ENCODE data around the gene DRAM1. TPM values are rescaled to one million over a fixed set of nuclear protein-coding genes. Genes with fewer than 3 reads are reported as not detected.
"Not testable (repeated sequence)": the region's sequence is repeated elsewhere in the genome, so short reads cannot be mapped to it uniquely, and the experiment has no call there.

Gene DRAM1
- total RNA-seq, 3 donors from 2014 or later (not counting 1 experiment from before 2014, with no cell fraction given): 9.8 to 10.5 (median 10.0) TPM

DNA sequence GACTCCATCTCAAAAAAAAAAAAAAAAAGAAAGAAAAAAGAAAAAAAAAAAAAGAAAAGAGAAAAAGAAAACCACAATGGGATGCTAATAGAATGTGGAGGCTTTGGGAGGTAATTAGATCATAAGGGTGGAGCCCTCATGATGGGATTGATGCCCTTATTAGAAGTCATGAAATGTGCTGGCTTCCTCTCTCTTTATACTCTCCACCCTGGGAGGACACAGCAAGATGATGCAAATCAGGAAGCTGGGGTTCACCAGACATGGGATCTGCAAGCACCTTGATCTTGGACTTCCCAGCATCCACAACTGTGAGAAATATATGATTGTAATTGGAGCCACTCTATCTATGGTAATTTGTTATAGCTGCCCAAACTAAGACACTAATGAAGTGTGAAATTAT lies 13.4 kb upstream of the DRAM1 start:
- H3K4me3 Mint-ChIP-seq: no peak overlapping the region
- no peaks in the 10 kb centered on the region for H3K4me1 ChIP-seq (ENCODE audit: control insufficient read depth, insufficient read depth, low read length)
- no peak for ATAC-seq
- intact Hi-C loops (cut with micrococcal nuclease): no loop called here
- H3K27me3 ChIP-seq (ENCODE audit: control insufficient read depth, insufficient read depth, low read length): no peaks in the 10 kb centered on the region
- peaks cover 0 to 5% of the 10 kb centered on the region in 2 donors for H3K27me3 Mint-ChIP-seq (ENCODE audit: low read depth in 2 of 2)
- no peaks in the 10 kb centered on the region for H3K9me3 Mint-ChIP-seq
- no peaks in the 10 kb centered on the region for H3K4me1 Mint-ChIP-seq
- TF ChIP-seq, protein P1, sequence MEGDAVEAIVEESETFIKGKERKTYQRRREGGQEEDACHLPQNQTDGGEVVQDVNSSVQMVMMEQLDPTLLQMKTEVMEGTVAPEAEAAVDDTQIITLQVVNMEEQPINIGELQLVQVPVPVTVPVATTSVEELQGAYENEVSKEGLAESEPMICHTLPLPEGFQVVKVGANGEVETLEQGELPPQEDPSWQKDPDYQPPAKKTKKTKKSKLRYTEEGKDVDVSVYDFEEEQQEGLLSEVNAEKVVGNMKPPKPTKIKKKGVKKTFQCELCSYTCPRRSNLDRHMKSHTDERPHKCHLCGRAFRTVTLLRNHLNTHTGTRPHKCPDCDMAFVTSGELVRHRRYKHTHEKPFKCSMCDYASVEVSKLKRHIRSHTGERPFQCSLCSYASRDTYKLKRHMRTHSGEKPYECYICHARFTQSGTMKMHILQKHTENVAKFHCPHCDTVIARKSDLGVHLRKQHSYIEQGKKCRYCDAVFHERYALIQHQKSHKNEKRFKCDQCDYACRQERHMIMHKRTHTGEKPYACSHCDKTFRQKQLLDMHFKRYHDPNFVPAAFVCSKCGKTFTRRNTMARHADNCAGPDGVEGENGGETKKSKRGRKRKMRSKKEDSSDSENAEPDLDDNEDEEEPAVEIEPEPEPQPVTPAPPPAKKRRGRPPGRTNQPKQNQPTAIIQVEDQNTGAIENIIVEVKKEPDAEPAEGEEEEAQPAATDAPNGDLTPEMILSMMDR (IDR thresholded peaks at IDR 0.05): no peak
- H3K9me3 ChIP-seq (ENCODE audit: control insufficient read depth, insufficient read depth, low read length): no peaks in the 10 kb centered on the region
- H3K36me3 ChIP-seq (ENCODE audit: control insufficient read depth, insufficient read depth, low read length): no peaks in the 10 kb centered on the region
- no peak overlapping the region for H3K4me3 ChIP-seq (ENCODE audit: low read length)
- DNase-seq: no peak
- no peak overlapping the region for H3K27ac Mint-ChIP-seq
- H3K36me3 Mint-ChIP-seq: no peaks in the 10 kb centered on the region
- H3K27ac ChIP-seq (ENCODE audit: low read length): no peak overlapping the region

DNA sequence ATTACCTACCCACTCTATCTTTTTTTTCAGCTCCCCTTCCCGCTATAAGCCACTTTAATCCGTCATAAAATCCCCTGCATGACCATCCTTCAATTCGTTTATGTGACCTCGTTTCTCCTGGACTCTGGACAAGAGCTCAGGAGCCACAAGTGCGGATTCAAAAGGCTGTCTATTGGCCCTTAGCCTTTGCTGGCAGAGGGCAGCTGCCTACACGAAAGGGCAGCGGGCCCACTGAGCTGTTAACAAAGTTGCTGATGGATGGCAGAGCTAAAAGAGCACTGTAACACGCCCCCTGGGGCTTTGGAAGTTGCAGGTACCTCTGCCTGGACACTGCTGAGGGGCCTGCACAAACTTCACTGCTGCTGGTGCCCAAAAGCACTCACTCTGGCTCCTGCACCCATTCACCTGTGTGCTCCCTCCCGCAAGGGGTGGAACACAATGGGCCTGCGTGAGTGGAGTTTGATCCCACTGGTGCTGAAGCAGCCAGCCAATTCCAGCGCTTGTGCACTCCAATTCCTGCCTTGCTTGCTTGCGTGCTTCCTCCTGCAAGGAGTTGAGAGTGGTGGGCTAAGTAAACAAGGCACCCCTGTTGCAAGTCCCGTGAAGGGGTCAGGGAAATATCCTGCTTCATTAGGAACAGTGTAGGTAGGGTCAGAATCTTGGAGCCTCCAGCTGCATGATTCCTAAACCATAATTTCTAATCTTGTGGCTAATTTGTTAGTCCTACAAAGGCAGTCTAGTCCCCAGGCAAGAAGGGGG lies 10.6 kb upstream of the DRAM1 start:
- Mint-ChIP-seq H3K27me3 (ENCODE audit: low read depth in 2 of 2) (peaks cover 0 to 5% of the 10 kb centered on the region in 2 donors), H3K36me3 (no peaks in the 10 kb centered on the region), H3K27ac (no peak overlapping the region), H3K4me1 (no peaks in the 10 kb centered on the region), H3K4me3 (no peak overlapping the region), H3K9me3 (no peaks in the 10 kb centered on the region)
- H3K27ac ChIP-seq (ENCODE audit: low read length): no peak overlapping the region
- H3K9me3 ChIP-seq (ENCODE audit: control insufficient read depth, insufficient read depth, low read length): no peaks in the 10 kb centered on the region
- no peaks in the 10 kb centered on the region for H3K4me1 ChIP-seq (ENCODE audit: control insufficient read depth, insufficient read depth, low read length)
- no peak overlapping the region for H3K4me3 ChIP-seq (ENCODE audit: low read length)
- DNase-seq: no peak
- H3K36me3 ChIP-seq (ENCODE audit: control insufficient read depth, insufficient read depth, low read length): no peaks in the 10 kb centered on the region
- TF ChIP-seq, protein P1 (IDR thresholded peaks at IDR 0.05): no peak
- H3K27me3 ChIP-seq (ENCODE audit: control insufficient read depth, insufficient read depth, low read length): no peaks in the 10 kb centered on the region
- 91% methylated on average over 13 of the region's 13 CpGs for WGBS (ENCODE audit: insufficient coverage)
- no peak for ATAC-seq
- intact Hi-C loops (cut with micrococcal nuclease): no loop called here

DNA sequence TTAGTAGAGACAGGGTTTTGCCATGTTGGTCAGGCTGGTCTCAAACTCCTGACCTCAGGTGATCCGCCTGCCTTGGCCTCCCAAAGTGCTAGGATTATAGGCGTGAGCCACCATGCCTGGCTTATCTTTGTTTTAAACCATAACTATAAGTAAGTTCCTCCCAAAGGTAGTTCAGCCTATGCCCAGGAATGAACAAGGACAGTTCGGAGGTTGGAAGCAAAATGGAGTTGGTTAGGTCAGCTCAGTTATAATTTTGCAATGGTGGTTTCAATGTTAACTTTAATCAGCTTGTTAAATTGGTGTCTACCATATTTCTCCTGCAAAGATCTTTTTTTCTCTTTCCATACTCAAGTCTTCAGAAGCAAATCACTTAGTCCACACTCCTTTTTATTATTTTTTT lies 9.8 kb upstream of the DRAM1 start:
- H3K27ac Mint-ChIP-seq: not testable (repeated sequence)

DNA sequence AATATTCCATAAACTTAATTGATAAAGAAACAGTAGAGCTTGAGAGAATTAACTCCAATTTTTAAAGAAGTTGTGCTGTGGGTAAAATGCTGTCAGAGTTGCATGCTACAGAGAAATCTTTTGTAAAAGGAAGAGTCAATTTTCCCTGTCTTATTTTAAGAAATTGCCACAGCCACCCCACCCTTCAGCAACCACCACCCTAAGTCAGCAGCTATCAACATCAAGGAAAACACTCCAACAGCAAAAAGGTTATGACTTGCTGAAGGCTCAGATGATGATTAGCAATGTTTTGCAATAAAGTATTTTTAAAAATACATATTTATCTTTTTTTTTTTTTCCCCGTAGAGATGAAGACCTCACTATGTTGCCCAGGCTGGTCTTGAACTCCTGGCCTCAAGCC lies 6.5 kb upstream of the DRAM1 start:
- H3K4me3 ChIP-seq (ENCODE audit: low read length): no peak overlapping the region
- intact Hi-C loops (cut with micrococcal nuclease): no loop called here

More for the DNA sequence above, 9.8 kb upstream of the DRAM1 start:
- H3K27me3 ChIP-seq (ENCODE audit: control insufficient read depth, insufficient read depth, low read length); H3K36me3 ChIP-seq (ENCODE audit: control insufficient read depth, insufficient read depth, low read length); H3K27ac ChIP-seq (ENCODE audit: low read length); H3K36me3 Mint-ChIP-seq; H3K4me1 Mint-ChIP-seq; H3K9me3 Mint-ChIP-seq; H3K4me3 Mint-ChIP-seq; H3K4me1 ChIP-seq (ENCODE audit: control insufficient read depth, insufficient read depth, low read length); H3K27me3 Mint-ChIP-seq (ENCODE audit: low read depth in 2 of 2); ATAC-seq; DNase-seq; H3K4me3 ChIP-seq (ENCODE audit: low read length); intact Hi-C loops (cut with micrococcal nuclease); H3K9me3 ChIP-seq (ENCODE audit: control insufficient read depth, insufficient read depth, low read length): not testable (repeated sequence)
- 100% methylated on average over 1 of the region's 3 CpGs for WGBS (ENCODE audit: insufficient coverage)

More for the DNA sequence above, 6.5 kb upstream of the DRAM1 start:
- peaks cover 0 to 3% of the 10 kb centered on the region in 2 donors for H3K27me3 Mint-ChIP-seq (ENCODE audit: low read depth in 2 of 2)
- Histone ChIP-seq H3K27me3 (ENCODE audit: control insufficient read depth, insufficient read depth, low read length) (no peaks in the 10 kb centered on the region), H3K27ac (ENCODE audit: low read length) (no peak overlapping the region), H3K4me1 (ENCODE audit: control insufficient read depth, insufficient read depth, low read length) (no peaks in the 10 kb centered on the region), H3K36me3 (ENCODE audit: control insufficient read depth, insufficient read depth, low read length) (no peaks in the 10 kb centered on the region), H3K9me3 (ENCODE audit: control insufficient read depth, insufficient read depth, low read length) (no peaks in the 10 kb centered on the region)
- DNase-seq (no peak), ATAC-seq (no peak)
- TF ChIP-seq, protein P1 (IDR thresholded peaks at IDR 0.05): no peak
- WGBS (ENCODE audit: insufficient coverage): 100% methylated on average over 1 of the region's 1 CpG
- no peak overlapping the region for H3K4me3 Mint-ChIP-seq
- no peaks in the 10 kb centered on the region for H3K36me3 Mint-ChIP-seq
- no peaks in the 10 kb centered on the region for H3K9me3 Mint-ChIP-seq
- H3K27ac Mint-ChIP-seq: no peak overlapping the region
- H3K4me1 Mint-ChIP-seq: no peaks in the 10 kb centered on the region
